ENCODE results near the gene CHURC1.

Gene CHURC1

GRCh38 chr14:64939817-64940190, 25.5 kb downstream of the CHURC1 start:
- DNase-seq: no peak

GRCh38 chr14:64940336-64940910, 26.2 kb downstream of the CHURC1 start:
- DNase-seq: no peak

GRCh38 chr14:64942531-64943111, 28.4 kb downstream of the CHURC1 start, which contains the start of gene GPX2:
TSS of gene GPX2 (minus strand) at chr14:64942745. CDS start at chr14:64942726, 19 bp downstream.
- no peak for DNase-seq

GRCh38 chr14:64943556-64943955, 29.3 kb downstream of the CHURC1 start:
- no peak for DNase-seq

- no peak for DNase-seq
Measured at GRCh38 chr14:64944041-64944440, 29.8 kb downstream of the CHURC1 start.

GRCh38 chr14:64944861-64945260, 30.6 kb downstream of the CHURC1 start:
- DNase-seq: no peak

GRCh38 chr14:64945431-64946178, 31.4 kb downstream of the CHURC1 start:
- DNase-seq: no peak

- DNase-seq: no peak
Measured at GRCh38 chr14:64946310-64947045, 32.2 kb downstream of the CHURC1 start.

GRCh38 chr14:64947710-64948611, 33.7 kb downstream of the CHURC1 start:
- no peak for DNase-seq

GRCh38 chr14:64948612-64949210, 34.5 kb downstream of the CHURC1 start:
- no peak for DNase-seq

GRCh38 chr14:64950889-64951288, 36.6 kb downstream of the CHURC1 start:
- no peak for DNase-seq

- DNase-seq: no peak
Measured at GRCh38 chr14:64951291-64951690, 37.0 kb downstream of the CHURC1 start.

GRCh38 chr14:64951724-64952123, 37.5 kb downstream of the CHURC1 start:
- DNase-seq: no peak

GRCh38 chr14:64952598-64953309, 38.5 kb downstream of the CHURC1 start:
- DNase-seq: no peak

GRCh38 chr14:64953310-64953654, 39.0 kb downstream of the CHURC1 start:
- no peak for DNase-seq

- no peak for DNase-seq
Measured at GRCh38 chr14:64953661-64954060, 39.4 kb downstream of the CHURC1 start.

- DNase-seq: no peak
Measured at GRCh38 chr14:64954491-64955240, 40.4 kb downstream of the CHURC1 start.

- DNase-seq: no peak
Measured at GRCh38 chr14:64955297-64955696, 41.0 kb downstream of the CHURC1 start.

GRCh38 chr14:64956697-64957406, 42.6 kb downstream of the CHURC1 start:
- DNase-seq: no peak

GRCh38 chr14:64958201-64958600, 43.9 kb downstream of the CHURC1 start:
- no peak for DNase-seq

Measured in left hindlimb (tissue), 1 donor.